HEK293T (cell line): ENCODE data around the gene ATP2B1.

ENCODE experiments used
- FOXK2 ChIP-seq: fragments of 450-650 bp; IDR thresholded peaks from 2 replicates; pipeline ENCODE4 v1.6.1; 2016; ENCODE audit warnings: mild to moderate bottlenecking
- SP1 ChIP-seq: fragments of 450-650 bp; IDR thresholded peaks from 2 replicates; pipeline ENCODE4 v1.6.1; 2017

GRCh38 chr12:89672589-89672979 is 36.1 kb downstream of the ATP2B1 start:
- TF ChIP-seq SP1 (no peak), FOXK2 (no peak)
